GM10266 (cell line): ENCODE results near the gene STX8.

ENCODE experiments used
- DNase-seq: peaks from one replicate; pipeline ENCODE4 v3.0.0; 2012; ENCODE audit errors: extremely low spot score
- TF ChIP-seq, protein P1 (sequence below): IDR thresholded peaks from 2 replicates; pipeline ENCODE4 v1.5.1; 2012; ENCODE audit warnings: mild to moderate bottlenecking, low read depth; ENCODE audit not compliant: control insufficient read depth, insufficient read depth; ENCODE audit errors: missing control alignments

Gene STX8

DNA sequence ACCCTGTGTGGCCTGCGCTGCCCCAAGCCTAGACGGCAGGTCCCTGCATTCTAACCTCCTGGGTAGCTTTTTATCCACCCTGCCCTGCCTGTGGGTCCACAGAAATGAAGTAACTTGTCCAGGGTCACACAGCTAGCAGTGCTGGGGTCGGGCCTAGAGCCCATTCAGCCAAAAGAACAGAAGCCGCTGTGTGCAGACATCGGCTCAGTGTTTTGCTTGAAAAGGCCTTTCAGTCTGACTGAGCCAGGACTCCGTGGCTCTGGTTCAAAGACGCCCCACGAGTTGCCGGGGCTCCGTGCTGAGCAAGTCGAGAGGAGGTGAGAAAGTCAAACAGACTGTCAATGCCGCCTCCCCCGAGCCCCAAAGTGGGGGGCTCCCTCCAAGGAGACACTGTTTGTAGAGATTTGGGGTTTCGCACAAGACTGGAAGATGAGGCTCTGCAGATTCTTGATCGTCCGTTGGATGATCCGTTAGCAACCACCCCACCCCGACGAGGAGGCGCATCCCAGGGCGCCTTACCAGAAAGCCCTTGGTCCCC is 328.1 kb downstream of the STX8 start:
- TF ChIP-seq, protein P1, sequence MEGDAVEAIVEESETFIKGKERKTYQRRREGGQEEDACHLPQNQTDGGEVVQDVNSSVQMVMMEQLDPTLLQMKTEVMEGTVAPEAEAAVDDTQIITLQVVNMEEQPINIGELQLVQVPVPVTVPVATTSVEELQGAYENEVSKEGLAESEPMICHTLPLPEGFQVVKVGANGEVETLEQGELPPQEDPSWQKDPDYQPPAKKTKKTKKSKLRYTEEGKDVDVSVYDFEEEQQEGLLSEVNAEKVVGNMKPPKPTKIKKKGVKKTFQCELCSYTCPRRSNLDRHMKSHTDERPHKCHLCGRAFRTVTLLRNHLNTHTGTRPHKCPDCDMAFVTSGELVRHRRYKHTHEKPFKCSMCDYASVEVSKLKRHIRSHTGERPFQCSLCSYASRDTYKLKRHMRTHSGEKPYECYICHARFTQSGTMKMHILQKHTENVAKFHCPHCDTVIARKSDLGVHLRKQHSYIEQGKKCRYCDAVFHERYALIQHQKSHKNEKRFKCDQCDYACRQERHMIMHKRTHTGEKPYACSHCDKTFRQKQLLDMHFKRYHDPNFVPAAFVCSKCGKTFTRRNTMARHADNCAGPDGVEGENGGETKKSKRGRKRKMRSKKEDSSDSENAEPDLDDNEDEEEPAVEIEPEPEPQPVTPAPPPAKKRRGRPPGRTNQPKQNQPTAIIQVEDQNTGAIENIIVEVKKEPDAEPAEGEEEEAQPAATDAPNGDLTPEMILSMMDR: no peak
- DNase-seq: no peak

- no peak for DNase-seq
- TF ChIP-seq, protein P1: no peak
Observed at GRCh38 chr17:9244066-9245052, 331.3 kb downstream of the STX8 start.

GRCh38 chr17:9242983-9243382 is 332.6 kb downstream of the STX8 start:
- DNase-seq: no peak
- TF ChIP-seq, protein P1: no peak

- TF ChIP-seq, protein P1: no peak
- DNase-seq: no peak
Observed at GRCh38 chr17:9242497-9242881, 333.1 kb downstream of the STX8 start.

- DNase-seq: no peak
- TF ChIP-seq, protein P1: no peak
Observed at GRCh38 chr17:9241774-9242496, 333.7 kb downstream of the STX8 start.

DNA sequence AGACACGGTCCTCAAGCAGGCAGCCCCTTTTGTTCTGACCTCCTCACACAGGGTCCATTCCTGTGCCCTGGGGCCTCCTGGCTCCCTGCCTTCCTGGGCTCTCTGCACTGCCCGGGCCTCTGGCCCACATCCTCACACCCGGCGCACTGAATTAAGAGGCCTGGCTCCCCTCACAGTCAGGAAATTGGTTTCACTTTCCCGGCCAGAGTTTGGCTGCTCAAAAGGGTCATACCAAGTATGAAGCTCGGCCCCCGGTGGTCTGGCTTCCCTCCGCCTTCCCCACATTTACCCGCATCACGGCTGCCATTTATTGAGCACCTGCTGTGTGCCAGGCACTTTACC is 334.3 kb downstream of the STX8 start:
- TF ChIP-seq, protein P1: no peak
- DNase-seq: no peak
